GM12878 (cell line): ENCODE results near the gene KLHL15.

Experiments
- CTCF ChIP-seq, 3 experiments: IDR thresholded peaks in 2 of 3; conservative IDR thresholded peaks in 1 of 3; 2 replicates each; pipeline ENCODE4 v1.5.1; 2011; ENCODE audit warnings: low read depth in 3 of 3, low read length in 3 of 3, mild to moderate bottlenecking in 3 of 3, control low read depth in 2 of 3, moderate library complexity in 2 of 3, inconsistent platforms in 1 of 3, mixed read lengths in 1 of 3; ENCODE audit not compliant: control insufficient read depth in 2 of 3, insufficient read depth in 1 of 3; ENCODE audit errors: extremely low read depth in 1 of 3
- EZH2 ChIP-seq: IDR thresholded peaks from 2 replicates; pipeline ENCODE4 v1.6.1; 2012; ENCODE audit warnings: low read depth, mild to moderate bottlenecking, control low read depth, inconsistent platforms, low read length, borderline replicate concordance; ENCODE audit not compliant: control insufficient read depth
- MTA2 ChIP-seq: fragments of 450-650 bp; IDR thresholded peaks from 2 replicates; pipeline ENCODE4 v1.6.1; 2016; ENCODE audit warnings: low read depth, mild to moderate bottlenecking, moderate library complexity
- POLR2A ChIP-seq: IDR thresholded peaks from 2 replicates; pipeline ENCODE4 v1.6.1; 2011; ENCODE audit warnings: low read depth, mild to moderate bottlenecking, low read length
- REST ChIP-seq: IDR thresholded peaks from 2 replicates; pipeline ENCODE4 v1.6.1; 2012; ENCODE audit warnings: mild to moderate bottlenecking, low read depth, low read length
- SP1 ChIP-seq: IDR thresholded peaks from one replicate; pipeline ENCODE4 v1.6.1; 2011; ENCODE audit warnings: low read depth, low read length

GRCh38 chrX:24012266-24012665 is 14.7 kb downstream of the KLHL15 start:
- no peak for TF ChIP-seq CTCF (IDR thresholded peaks at IDR 0.05 in 2 of 3, conservative IDR thresholded peaks at IDR 0.05 in 1 of 3; ENCODE audit: control insufficient read depth in 2 of 3, extremely low read depth in 1 of 3, insufficient read depth in 1 of 3, low read depth in 3 of 3, low read length in 3 of 3)
- TF ChIP-seq EZH2 = no peak
- no peak for TF ChIP-seq REST
- TF ChIP-seq SP1 = no peak
- TF ChIP-seq POLR2A = no peak
- no peak for TF ChIP-seq MTA2
